Measurements from ENCODE around the gene TMEM132D. TPM values are rescaled to one million over a fixed set of nuclear protein-coding genes. Genes with fewer than 3 reads are reported as not detected.

Gene TMEM132D
- total and polyA plus RNA-seq, 2 of the 4 experiments (the other 2 are of a cell fraction): not detected

DNA sequence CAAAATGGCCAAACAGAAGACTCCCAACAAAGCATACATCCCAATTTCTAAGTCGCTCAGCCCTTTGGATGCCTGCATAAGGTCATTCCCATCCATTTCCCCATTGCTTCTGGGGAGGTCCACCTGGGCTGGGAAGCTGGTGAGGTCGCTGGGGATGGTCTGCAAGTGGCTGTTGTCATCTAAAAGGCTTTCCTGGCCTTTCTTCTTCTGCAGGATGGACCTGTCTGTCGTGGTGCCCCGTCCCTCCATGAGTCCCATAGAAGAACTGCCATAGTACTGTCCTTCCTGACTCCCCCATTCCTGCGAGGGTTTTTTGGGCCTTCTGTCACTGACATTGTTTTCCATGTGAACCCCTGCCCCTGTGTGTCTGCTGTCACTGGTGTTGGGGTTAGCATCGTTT, 829.4 kb downstream of the TMEM132D start:
- TF ChIP-seq, protein P1, sequence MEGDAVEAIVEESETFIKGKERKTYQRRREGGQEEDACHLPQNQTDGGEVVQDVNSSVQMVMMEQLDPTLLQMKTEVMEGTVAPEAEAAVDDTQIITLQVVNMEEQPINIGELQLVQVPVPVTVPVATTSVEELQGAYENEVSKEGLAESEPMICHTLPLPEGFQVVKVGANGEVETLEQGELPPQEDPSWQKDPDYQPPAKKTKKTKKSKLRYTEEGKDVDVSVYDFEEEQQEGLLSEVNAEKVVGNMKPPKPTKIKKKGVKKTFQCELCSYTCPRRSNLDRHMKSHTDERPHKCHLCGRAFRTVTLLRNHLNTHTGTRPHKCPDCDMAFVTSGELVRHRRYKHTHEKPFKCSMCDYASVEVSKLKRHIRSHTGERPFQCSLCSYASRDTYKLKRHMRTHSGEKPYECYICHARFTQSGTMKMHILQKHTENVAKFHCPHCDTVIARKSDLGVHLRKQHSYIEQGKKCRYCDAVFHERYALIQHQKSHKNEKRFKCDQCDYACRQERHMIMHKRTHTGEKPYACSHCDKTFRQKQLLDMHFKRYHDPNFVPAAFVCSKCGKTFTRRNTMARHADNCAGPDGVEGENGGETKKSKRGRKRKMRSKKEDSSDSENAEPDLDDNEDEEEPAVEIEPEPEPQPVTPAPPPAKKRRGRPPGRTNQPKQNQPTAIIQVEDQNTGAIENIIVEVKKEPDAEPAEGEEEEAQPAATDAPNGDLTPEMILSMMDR (conservative IDR thresholded peaks at IDR 0.05; ENCODE audit: low read depth, low read length): no peak
- TF ChIP-seq NFE2L2 (IDR thresholded peaks at IDR 0.05; ENCODE audit: low read depth, low read length) (no peak), MXI1 (IDR thresholded peaks at IDR 0.05; ENCODE audit: borderline replicate concordance, low read depth, low read length) (no peak), RCOR1 (IDR thresholded peaks at IDR 0.05; ENCODE audit: insufficient replicate concordance, low read length) (no peak), CEBPB (IDR thresholded peaks at IDR 0.05; ENCODE audit: low read depth, low read length) (no peak), MAZ (IDR thresholded peaks at IDR 0.05; ENCODE audit: borderline replicate concordance, low read depth, low read length) (no peak), SMC3 (IDR thresholded peaks at IDR 0.05; ENCODE audit: low read depth, low read length) (no peak), FOS (IDR thresholded peaks at IDR 0.05; ENCODE audit: low read depth, low read length) (no peak), BHLHE40 (IDR thresholded peaks at IDR 0.05; ENCODE audit: low read depth, low read length) (no peak), RAD21 (IDR thresholded peaks at IDR 0.05; ENCODE audit: low read length) (no peak), MAFK (IDR thresholded peaks at IDR 0.05; ENCODE audit: low read depth, low read length) (no peak), CHD1 (IDR thresholded peaks at IDR 0.05; ENCODE audit: low read depth, low read length) (no peak), POLR2A (IDR thresholded peaks at IDR 0.05; ENCODE audit: low read depth, low read length) (no peak)
- TF ChIP-seq, protein P2, sequence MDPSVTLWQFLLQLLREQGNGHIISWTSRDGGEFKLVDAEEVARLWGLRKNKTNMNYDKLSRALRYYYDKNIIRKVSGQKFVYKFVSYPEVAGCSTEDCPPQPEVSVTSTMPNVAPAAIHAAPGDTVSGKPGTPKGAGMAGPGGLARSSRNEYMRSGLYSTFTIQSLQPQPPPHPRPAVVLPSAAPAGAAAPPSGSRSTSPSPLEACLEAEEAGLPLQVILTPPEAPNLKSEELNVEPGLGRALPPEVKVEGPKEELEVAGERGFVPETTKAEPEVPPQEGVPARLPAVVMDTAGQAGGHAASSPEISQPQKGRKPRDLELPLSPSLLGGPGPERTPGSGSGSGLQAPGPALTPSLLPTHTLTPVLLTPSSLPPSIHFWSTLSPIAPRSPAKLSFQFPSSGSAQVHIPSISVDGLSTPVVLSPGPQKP (IDR thresholded peaks at IDR 0.05; ENCODE audit: borderline replicate concordance, low read depth, low read length): no peak
- TF ChIP-seq, protein P3, sequence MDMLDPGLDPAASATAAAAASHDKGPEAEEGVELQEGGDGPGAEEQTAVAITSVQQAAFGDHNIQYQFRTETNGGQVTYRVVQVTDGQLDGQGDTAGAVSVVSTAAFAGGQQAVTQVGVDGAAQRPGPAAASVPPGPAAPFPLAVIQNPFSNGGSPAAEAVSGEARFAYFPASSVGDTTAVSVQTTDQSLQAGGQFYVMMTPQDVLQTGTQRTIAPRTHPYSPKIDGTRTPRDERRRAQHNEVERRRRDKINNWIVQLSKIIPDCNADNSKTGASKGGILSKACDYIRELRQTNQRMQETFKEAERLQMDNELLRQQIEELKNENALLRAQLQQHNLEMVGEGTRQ (IDR thresholded peaks at IDR 0.05; ENCODE audit: low read depth, low read length): no peak
- POLR2A ChIA-PET (ENCODE audit: unreplicated experiment): no interaction called here
- BruUV-seq (replicated peaks): no TSS peak

More for the DNA sequence above, 829.4 kb downstream of the TMEM132D start:
- H3K4me2 ChIP-seq (ENCODE audit: low read depth, low read length): no peak overlapping the region
- no peaks in the 10 kb centered on the region for H3K36me3 ChIP-seq (ENCODE audit: control insufficient read depth, insufficient read depth, low read length)
- H2BK20ac ChIP-seq (ENCODE audit: low read depth, low read length): no peak overlapping the region
- no peak overlapping the region for H3K14ac ChIP-seq (replicated peaks; ENCODE audit: low read depth, low read length)
- H3K27ac ChIP-seq (ENCODE audit: insufficient read depth, low read length): no peak overlapping the region
- H3K4me1 ChIP-seq (ENCODE audit: control insufficient read depth, insufficient read depth, low read length): no peaks in the 10 kb centered on the region
- H4K20me1 ChIP-seq (ENCODE audit: insufficient read depth, low read length): no peaks in the 10 kb centered on the region
- no peak overlapping the region for H3K23ac ChIP-seq (ENCODE audit: low read depth, low read length)
- no peak overlapping the region for H4K5ac ChIP-seq (ENCODE audit: low read depth, low read length)
- no peak overlapping the region for H2AFZ ChIP-seq (replicated peaks; ENCODE audit: low read length, poor library complexity)
- no peak overlapping the region for H3K4me3 ChIP-seq (ENCODE audit: insufficient read depth, low read depth, low read length)
- no peak for DNase-seq
- no peak overlapping the region for H3K18ac ChIP-seq (ENCODE audit: low read depth, low read length)
- no peak overlapping the region for H2BK15ac ChIP-seq (ENCODE audit: low read depth, low read length)
- H3K56ac ChIP-seq (ENCODE audit: extremely low read depth, insufficient read depth, low read length): no peak overlapping the region
- no peak overlapping the region for H2BK120ac ChIP-seq (ENCODE audit: low read depth, low read length)
- ATAC-seq (ENCODE audit: low read depth): no peak
- CTCF ChIA-PET: interaction anchor here (0.7 kb wide), 1 partner anchor 177 kb away, joined by 6 read pairs; no protein-coding TSS in a partner anchor
- H4K91ac ChIP-seq (ENCODE audit: insufficient read depth, low read depth, low read length): no peak overlapping the region
- peaks cover 44% of the 10 kb centered on the region for H3K9me3 ChIP-seq (ENCODE audit: control insufficient read depth, insufficient read depth, low read length)
- 0% methylated on average over 1 of the region's 6 CpGs; no CpG with 5 or more reads in 1 of the 2 experiments for WGBS, 2 experiments (ENCODE audit: extremely low coverage in 2 of 2, insufficient read length in 1 of 2)
- no peak overlapping the region for H2AK9ac ChIP-seq (replicated peaks; ENCODE audit: low read depth, low read length, poor library complexity)
- H2BK5ac ChIP-seq (ENCODE audit: low read depth, low read length, poor library complexity, severe bottlenecking): no peak overlapping the region
- in situ Hi-C loops (cut with MboI; ENCODE audit: low sequenced_read_pairs): no loop called here
- no peaks in the 10 kb centered on the region for H3K79me1 ChIP-seq (ENCODE audit: low read depth in 1 of 2, low read length in 2 of 2)
- H4K8ac ChIP-seq (ENCODE audit: low read depth in 2 of 2, low read length in 2 of 2): no peak overlapping the region
- H2AK5ac ChIP-seq (ENCODE audit: low read depth, low read length): no peak overlapping the region
- H3K9ac ChIP-seq (ENCODE audit: low read depth, low read length): no peak overlapping the region
- intact Hi-C loops (cut with micrococcal nuclease): no loop called here
- H3K27me3 ChIP-seq (ENCODE audit: control insufficient read depth, insufficient read depth, low read length): no peaks in the 10 kb centered on the region
- H3K4ac ChIP-seq (ENCODE audit: low read depth, low read length): no peak overlapping the region
- dilution Hi-C loops (cut with HindIII; ENCODE audit: low sequenced_read_pairs, unreplicated experiment): no loop called here
- H3K9me1 ChIP-seq (ENCODE audit: insufficient read depth, low read length): no peaks in the 10 kb centered on the region
